AG09309 (cell line): Measurements from ENCODE around the gene ASB2.

ENCODE experiments used
- DNase-seq: peaks from one replicate; pipeline ENCODE4 v3.0.0-alpha.2; 2010; ENCODE audit warnings: low read depth
- H3K4me3 ChIP-seq: 2 replicates; pipeline ENCODE4 v1.5.1; 2011; ENCODE audit warnings: mild to moderate bottlenecking, low read depth, low read length, moderate library complexity; ENCODE audit not compliant: control insufficient read depth
- CTCF ChIP-seq: IDR thresholded peaks from 2 replicates; pipeline ENCODE4 v1.5.1; 2011; ENCODE audit warnings: mild to moderate bottlenecking, low read depth, low read length, inconsistent platforms; ENCODE audit not compliant: insufficient read depth, control insufficient read depth; ENCODE audit errors: missing control alignments

Gene ASB2

GRCh38 chr14:93965287-93965821, 11.0 kb downstream of the ASB2 start:
- no peak for TF ChIP-seq CTCF
- H3K4me3 ChIP-seq: no peak overlapping the region

GRCh38 chr14:93964820-93965286, 11.5 kb downstream of the ASB2 start:
- no peak for DNase-seq
- TF ChIP-seq CTCF: no peak
- H3K4me3 ChIP-seq: no peak overlapping the region

More at GRCh38 chr14:93965287-93965821, 11.0 kb downstream of the ASB2 start:
- peak; percentile 88 for DNase-seq

GRCh38 chr14:93964281-93964680, 12.1 kb downstream of the ASB2 start:
- H3K4me3 ChIP-seq: no peak overlapping the region
- TF ChIP-seq CTCF: no peak
- DNase-seq: no peak

GRCh38 chr14:93963692-93964091, 12.7 kb downstream of the ASB2 start:
- no peak for TF ChIP-seq CTCF
- no peak for DNase-seq
- H3K4me3 ChIP-seq: no peak overlapping the region

GRCh38 chr14:93962701-93963601, 13.4 kb downstream of the ASB2 start:
- no peak for TF ChIP-seq CTCF
- H3K4me3 ChIP-seq: no peak overlapping the region
- DNase-seq: no peak

- H3K4me3 ChIP-seq: no peak overlapping the region
- no peak for DNase-seq
- TF ChIP-seq CTCF: no peak
Measured at GRCh38 chr14:93961620-93962019, 14.8 kb downstream of the ASB2 start.
